Stimulated activated CD4-positive, alpha-beta T cell treated with anti-CD3 and anti-CD28 coated beads, TNF-alpha, amount 100 ng/mL, for 1 hour (primary cell): ENCODE data around the gene SMC1A.
"Not testable (repeated sequence)": the region's sequence is repeated elsewhere in the genome, so short reads cannot be mapped to it uniquely, and the experiment has no call there.

Experiments used
- DNase-seq, 3 donors: peaks; one replicate each; pipeline ENCODE4 v3.0.0-alpha.2; 2020; ENCODE audit warnings: low read depth in 3 of 3, low spot score in 1 of 3

SMC1A gene

DNA sequence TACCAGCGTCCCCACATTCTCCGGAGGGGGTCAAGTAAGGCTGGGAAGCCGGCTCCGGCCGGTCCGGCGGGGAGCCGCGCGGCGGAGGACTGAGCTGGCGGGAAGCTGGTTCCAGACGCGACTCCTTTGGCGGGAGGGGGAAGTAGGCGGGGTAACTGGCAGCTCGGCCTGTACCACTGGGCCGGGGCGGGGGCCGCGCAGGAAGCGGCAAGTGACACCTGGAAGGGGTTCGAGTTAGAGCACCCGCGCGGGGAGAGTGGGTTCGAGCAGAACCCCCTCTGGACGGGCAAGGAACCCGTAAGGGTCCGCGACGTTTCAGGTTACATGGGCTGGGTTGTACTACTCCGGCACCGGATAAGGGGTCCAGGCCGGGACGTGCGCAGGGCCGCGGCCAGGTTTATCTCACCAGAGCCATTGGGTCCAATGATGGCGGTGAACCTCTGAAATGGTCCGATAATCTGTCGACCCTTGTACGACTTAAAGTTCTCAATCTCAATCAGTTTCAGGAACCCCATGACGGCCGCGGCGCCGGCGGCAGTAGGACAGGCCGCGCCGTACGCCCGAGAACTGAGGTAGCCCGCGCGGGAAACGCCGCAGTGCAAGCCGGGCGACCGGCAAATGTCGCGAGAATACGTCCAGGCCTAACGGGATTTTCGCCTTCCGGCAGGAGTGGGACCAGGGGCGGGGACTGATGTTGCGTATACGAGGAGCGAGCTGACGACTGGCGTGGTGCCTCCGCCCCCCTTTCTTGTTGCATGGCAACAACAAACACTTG lies at the start of gene SMC1A:
TSS of gene SMC1A (minus strand) at position 569 of the 775 bp plus-strand sequence. CDS start at position 515, 54 bp downstream.
- DNase-seq = peak; percentile 79 to 95 (median 87)

DNA sequence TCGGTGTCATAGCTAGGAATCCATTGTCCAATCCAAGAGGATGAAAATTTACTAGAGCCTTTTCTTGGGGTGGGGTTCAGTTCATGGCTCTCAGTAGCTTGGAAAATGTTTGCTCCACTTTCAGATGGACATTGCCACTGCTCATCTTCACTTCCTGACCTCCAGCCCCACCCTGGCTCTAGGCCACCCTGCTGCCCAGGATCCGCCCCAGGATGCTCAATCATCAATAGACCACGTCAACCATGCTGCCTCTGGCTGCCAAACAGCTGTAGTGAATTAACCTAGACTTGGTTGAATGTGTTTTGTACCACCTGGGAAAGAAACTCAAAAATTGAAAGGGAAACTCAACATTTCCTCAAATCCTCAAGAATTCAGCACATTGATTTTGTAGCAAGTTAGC lies 48.9 kb upstream of the SMC1A start:
- no peak for DNase-seq

DNA sequence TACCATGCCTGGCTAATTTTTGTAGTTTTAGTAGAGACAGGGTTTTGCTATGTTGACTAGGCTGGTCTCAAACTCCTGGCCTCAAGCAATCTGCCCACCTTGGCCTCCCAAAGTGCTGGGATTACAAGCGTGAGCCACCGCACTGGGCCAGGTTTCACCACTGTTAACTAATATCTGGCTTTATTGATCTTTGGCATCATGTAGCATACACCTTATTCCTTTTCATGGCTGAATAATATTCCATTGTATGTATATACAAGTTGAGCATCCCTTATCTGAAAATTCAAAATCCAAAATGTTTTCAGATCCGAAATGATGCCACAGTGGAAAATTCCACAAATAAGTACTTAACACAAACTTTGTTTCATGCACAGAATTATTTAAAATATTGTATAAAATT lies 46.2 kb upstream of the SMC1A start:
- DNase-seq = not testable (repeated sequence)

DNA sequence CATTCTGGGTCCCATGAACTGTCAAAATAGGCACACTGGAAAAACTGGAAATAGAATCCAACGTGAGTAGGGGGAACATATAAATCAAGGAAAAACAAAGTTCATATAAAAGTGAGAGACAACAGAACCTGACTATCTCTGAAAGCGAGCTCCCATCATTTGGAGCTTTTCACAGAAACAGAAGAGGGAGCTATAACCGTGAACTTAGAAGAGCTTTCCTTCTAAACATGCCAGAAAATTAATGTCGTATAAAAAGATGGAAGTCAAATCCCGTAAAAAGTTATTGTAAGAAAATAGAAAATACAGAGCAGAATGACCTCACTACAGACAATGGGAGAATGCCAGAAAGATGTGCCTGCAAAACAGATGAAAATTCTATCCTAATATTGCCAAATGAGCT lies 35.6 kb upstream of the SMC1A start:
- no peak for DNase-seq

DNA sequence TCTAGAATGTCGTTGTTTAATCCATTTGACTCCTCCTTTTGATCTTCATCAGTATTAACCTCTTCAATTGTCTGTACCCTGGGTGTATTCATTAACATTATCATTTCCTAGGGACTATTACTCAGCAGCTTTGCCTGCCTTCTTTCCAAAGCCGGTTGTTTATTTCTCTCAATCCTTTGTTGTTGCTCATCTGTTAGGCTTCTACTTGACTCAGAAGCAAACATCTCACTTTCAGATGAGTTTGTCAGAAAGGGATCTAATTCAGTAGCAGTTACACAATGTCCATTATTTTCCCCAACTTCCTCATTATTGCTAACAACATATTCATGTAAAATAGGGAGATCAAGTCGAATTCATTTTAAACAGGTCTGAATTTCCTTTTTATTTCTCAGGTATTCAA lies 33.8 kb upstream of the SMC1A start:
- DNase-seq = no peak

DNA sequence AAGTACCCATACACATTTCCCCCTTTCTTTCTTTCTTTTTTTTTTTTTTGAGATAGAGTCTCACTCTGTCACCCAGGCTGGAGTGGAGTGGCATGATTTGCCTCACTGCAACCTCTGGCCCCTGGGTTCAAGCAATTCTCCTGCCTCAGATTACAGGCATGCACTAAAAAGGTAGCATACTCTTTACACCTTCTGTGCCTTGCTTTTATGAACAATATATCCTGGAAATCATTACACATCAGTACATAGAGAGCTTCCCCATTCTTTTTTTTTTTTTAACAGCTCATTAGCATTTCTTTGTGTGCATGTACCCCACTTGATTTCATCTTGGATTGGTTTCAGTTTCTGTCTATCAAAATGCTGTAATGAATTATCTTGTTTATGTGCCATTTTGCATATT lies 30.4 kb upstream of the SMC1A start:
- no peak for DNase-seq

DNA sequence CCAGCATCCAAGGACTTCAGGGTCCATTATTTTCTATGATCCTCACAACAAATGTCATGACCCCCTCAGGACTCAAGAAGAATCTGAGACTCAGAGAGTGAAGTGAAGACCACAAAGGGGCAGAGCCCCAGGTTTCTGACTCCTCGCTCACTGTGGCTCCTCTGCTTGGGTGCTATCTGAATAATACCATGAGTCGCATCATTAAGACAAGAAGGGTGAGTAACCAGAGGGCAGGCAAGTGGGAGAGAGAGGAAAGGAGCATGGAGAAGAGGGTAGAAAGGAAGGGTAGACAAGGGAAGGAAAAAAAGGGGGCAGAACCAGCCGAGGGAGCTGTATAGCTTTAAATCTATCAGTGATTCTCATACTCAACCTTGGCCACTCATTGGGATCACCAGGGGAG lies 27.2 kb upstream of the SMC1A start:
- no peak for DNase-seq

DNA sequence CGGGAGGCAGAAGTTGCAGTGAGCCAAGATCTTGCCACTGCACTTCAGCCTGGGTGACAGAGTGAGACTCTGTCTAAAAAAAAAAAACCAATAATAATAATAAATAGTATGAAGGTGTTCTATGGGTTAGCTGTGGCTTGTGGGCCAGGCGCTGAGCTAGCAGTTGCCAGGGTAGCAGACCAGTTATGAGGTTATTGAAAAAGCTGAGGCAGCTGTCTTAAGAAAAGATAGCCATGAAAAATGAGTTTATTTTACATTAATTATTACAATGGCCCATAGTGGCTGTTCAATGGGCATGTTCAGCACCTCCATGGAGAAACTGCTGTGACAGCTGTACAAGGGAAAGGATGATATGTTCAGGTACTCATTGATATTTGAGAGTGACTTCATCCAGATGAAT lies 25.0 kb upstream of the SMC1A start:
- no peak for DNase-seq

DNA sequence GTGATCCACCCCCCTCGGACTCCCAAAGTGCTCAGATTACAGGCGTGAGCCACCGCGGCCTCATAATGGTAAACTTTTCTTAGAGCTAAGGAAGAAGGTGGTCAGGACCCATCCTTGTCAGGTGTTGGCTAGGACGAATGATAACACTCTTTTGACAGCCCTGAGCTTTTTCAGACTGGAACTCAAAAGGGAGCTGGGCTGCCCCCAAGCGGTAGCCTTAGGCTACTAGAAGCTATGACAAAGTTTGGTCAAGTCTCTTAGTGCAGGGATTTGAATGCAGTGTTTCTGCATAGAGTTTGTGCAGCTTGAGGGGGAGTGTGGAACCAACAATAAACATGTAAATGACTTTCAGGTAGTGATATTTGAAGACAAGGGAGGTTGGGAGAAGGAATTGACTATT lies 23.5 kb upstream of the SMC1A start:
- peak in 1 of 3 donors; percentile 20 for DNase-seq

DNA sequence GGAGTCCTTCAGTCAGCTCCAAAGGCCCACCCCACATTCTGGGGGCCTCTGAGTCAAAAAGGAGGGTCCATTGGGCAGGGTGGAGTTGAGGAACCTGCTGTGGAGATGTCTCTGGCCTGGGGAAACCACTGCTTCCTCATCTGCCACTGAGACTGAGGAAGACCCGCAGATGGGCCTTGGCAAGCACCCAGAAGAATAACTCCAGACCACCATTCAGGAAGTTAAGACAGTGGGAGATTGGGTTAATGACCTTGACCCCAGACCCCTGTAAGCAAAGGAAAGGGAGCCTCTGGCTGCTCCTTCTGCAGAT lies 19.8 kb upstream of the SMC1A start:
- DNase-seq = no peak

DNA sequence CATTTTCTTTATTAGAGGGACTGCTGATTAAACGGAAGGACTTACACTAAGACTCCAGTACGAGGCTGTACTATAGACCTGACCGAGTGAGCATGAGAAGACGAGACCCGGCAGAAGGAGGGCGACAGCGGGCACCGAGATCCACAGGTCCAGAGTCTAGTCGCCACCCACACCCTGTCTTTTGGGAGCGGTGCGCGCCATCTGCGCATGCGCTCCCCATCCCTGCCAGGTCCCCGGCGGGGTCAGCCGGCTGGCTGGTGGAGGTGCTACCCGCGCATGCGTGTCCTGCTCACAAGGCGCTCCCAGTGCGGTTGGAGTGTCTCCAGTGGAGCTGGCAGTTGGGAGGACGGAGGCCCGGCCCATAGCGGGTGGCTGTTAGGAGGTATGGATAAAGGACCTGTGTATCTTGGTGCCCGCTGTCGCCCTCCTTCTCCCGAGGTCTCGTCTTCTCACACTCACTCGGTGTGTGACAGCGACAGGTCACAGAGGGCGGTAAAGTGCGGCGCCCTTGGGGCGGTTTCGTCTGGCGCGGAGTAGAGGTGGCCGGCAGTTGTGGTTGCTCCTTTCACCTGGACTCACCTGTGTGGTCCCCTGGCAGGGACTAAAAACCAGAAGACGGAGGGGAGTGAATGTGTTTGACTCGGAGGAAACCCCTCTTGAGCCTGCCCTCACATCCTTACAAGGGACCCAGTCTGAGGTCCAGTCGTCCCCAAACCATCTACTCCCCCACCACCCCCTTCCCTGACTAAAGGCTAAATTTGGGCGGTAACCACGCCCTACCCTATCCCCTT lies 19.3 kb upstream of the SMC1A start:
- DNase-seq = peak; percentile 42 to 59 (median 52)

DNA sequence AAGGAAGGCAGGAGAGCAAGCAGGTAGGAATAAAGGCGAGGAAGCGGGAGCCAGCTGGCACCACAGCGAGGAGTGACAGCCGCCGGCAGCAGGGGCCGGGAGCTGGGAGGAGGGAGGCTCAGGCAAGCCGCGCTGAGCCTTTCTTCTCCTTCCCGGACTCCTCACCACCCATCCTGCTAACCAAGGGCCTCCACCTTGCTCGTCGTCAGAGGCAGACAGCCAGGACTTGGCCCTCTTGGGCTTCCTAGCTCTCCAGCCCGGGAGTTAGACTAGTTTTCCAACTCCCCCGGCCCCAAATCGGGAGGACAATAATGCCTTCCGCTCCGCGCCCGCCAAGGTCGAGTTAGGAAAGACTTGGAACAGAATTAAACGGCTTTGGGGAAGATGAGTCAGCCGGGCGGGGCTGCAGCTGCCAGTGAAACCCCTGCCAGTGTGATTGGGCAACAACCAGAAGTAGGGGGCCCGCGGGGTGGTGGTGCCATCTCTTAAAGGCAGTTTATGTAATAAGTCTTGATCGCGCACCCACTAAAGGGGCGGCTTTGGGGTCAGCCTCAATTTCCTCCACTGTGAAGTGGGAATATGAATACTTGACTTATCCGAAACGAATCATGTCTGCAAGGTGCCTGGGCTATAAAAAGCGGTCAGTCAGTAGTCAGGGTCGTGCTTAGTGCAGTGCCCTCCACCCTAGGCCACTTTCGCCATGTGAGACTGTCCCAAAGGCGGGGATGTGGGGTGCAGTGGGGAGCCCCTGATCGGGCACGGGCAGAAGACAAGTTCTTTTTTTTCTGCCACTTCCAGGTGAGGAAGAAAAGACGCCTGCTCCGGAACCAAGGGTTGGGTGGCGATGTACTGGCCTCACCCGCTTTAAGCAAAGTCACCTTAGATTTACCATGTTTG lies 18.4 kb upstream of the SMC1A start:
- peak in 1 of 3 donors; percentile 1 for DNase-seq

DNA sequence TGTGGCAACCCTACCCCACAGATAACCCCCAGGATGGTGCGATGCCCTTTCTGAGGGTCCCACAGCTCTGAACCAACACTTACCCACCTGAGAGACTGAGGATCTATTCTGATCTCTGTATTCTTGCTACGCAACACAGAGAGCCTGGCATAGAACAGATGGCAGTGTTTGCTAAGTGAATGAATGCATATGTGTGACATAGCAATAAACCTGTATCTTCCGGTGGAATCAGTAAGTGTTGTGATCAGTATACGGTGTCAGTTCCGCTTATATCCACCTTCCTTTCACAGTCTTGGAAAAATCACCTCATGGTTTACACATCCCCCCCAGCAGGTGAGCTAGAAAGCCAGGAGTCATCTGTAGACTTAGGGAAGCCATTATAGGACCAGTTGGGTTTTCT lies 17.6 kb upstream of the SMC1A start:
- DNase-seq = no peak

DNA sequence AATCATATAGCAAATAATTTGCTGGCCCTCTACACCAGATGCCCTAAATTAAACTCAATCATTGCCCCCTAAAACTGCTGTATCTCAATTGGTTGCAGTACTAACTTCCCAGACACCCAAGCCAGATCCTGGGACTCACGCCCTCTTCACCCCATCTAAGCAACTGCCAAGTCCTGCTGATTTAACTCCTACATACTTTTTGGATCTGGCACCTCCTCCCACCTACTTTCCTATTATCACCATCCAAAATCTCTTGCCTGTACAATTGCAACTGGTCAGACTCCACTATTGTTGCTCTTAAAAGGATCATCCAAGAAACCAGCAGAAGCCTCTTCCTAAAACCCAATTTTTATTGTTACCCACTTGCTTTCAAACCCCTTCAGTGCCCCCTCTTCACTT lies 16.4 kb upstream of the SMC1A start:
- DNase-seq = no peak

DNA sequence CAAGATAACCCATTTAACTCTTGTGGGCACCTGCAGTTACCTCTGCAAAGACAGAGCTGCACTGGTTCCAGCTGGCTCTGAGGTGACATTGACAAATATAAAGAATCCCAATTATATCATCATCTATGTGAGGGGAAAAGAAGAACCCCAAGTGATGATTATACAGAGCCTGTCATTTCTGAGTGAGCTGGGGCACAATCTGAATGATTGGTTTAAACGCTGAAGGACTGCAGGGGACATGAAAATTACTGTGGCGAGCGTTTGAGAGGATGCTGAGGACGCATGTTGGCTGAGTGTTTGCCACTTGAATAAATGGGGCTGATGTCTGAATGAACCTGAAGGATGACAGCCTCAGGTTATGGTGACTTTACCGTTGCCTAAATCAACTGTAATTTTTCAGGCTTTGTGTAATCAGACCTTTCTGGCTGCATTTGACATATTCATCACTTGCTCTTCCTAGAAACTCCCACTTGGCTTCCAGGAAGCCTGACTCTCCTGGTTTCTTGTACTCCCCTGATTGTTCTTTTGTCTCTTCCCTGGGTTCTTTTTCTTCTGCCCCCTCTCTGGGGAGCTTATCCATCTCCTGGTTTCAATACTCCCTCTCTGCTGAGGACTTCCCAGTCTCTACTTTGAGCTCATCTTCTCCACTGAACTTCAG lies 15.8 kb upstream of the SMC1A start:
- DNase-seq = no peak

DNA sequence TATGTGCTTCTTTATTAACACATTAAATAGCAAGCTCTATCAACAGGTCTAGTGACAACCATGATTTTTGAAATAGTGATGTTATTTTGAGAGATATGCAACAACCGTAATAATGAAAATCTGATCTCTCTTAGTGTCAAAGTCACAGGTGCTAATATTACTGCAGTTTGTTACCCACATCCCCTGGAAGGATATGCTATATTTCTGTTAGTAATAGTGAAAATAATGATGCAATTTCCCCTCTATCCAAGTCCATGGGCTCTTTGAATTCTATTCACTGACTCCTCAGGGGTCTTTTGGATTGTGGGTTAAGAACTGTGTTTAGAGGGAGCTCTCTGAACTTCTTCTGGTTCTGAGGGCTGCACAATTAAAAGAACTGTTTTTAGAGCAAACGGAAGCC lies 14.8 kb upstream of the SMC1A start:
- no peak for DNase-seq

DNA sequence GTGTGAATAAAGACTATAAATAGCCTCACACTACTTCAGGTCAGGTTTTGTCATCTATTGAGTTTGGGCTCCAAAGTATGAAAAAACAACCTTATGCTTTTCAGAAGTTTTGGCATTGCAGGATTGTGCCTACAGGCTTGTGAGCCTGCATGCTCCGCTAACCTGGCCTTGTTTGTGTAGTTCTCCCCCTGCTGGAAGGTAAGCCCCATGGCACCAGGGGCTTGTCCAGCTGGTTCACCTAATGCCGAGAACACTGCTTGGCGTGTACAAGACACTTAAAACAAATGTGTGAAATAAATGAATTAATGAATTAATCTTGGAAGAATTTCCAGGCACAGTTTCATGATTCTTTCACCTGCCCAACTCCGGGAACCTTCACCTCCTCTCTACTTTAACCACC lies 13.5 kb upstream of the SMC1A start:
- DNase-seq = peak in 2 of 3 donors; percentile 12 to 27

DNA sequence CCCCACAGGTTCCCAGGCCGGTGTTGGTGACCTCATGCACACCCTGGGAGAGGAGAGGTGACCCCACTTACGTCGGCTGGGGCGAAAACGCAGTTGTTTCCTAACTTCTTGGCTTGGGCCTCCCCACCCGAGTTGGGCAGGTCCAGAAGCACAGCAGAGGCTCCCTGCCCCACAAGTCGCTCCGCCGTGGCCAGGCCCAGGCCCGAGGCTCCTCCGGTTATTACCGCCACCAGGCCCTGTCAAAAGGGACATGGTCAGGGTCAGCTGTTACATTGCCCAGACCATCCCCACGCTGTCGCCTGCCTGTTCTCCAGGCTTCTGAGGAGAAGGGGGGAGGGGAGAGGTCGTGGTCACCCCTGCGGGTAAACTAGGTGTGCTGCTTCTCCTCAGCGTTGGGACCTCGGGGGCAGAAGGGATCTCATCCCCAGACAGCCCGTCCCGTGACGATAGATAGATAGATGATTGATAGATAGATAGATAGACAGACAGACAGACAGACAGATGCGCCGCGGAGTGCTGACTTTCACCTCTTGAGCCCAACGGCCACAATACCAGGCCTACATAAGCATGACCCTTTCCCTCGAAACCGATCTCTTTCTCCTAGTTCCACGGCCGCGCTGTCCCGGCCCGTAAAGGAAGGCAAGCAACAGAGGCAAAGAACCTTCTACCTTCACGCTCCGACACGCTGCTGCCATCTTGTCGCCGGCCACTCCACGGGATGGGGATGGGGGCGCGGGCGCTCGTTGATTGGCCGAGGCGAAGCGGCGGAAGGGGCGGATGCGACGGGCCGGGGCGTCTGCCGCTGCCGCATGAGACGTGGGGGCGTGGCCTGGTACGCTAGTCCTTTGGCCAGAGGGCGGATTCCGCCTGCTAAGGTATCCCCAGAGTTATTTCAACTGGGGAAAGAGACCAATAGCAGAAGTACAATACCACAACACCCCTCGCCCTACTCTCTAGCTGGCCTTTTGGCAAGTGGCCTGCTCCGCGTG lies 11.5 kb upstream of the SMC1A start, which contains the start of gene HSD17B10:
TSS of gene HSD17B10 (minus strand) at position 720 of the 989 bp plus-strand sequence. CDS start at position 695, 25 bp downstream.
- peak; percentile 54 to 69 (median 62) for DNase-seq

DNA sequence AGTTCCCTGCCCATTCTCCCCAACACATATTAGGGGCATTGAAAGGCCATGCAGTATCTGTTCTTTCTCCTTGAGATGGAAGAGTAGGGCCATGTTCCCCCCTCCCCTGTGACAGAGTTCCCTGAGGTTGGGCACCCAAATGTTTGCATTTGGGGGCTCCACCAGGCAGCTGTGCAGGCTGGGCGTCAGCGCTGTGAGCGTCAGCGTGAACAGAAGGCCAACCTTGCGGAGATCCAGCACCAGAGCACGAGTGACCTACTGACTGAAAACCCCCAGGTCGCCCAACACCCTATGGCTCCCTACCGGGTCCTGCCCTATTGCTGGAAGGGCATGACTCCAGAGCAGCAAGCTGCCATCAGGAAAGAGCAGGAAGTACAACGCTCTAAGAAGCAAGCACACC lies 7.8 kb upstream of the SMC1A start:
- DNase-seq = no peak

DNA sequence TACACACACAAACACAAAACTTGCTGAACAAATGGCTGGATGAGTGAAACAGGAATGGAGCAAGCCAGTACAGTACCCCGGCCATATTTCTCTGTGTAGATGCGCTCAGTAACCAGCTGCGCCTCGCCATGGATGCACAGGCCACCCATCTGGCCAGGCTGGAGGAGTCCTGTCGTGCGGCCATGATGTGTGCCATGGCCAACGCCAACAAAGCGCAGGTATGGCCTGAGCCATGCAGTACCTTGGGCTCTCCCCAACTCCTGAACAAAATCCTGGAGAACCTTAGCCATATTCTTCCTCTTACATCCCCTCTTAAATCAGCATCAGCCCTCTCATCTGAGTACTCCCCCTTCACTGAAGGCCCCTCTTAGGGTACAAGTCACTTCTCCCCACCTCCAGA lies 7.3 kb upstream of the SMC1A start:
- no peak for DNase-seq
